DND-41 (cell line): Measurements from ENCODE around the gene DDX27.

ENCODE experiments used
- CTCF ChIP-seq: IDR thresholded peaks from 2 replicates; pipeline ENCODE4 v1.5.1; 2012; ENCODE audit warnings: borderline replicate concordance, low read length, moderate library complexity, mild to moderate bottlenecking; ENCODE audit not compliant: poor library complexity, severe bottlenecking; ENCODE audit errors: extremely low read depth
- EZH2 ChIP-seq: IDR thresholded peaks from 3 replicates; pipeline ENCODE4 v1.6.1; 2012; ENCODE audit warnings: borderline replicate concordance, low read depth, mild to moderate bottlenecking, moderate library complexity, low read length, inconsistent platforms; ENCODE audit not compliant: severe bottlenecking

DNA sequence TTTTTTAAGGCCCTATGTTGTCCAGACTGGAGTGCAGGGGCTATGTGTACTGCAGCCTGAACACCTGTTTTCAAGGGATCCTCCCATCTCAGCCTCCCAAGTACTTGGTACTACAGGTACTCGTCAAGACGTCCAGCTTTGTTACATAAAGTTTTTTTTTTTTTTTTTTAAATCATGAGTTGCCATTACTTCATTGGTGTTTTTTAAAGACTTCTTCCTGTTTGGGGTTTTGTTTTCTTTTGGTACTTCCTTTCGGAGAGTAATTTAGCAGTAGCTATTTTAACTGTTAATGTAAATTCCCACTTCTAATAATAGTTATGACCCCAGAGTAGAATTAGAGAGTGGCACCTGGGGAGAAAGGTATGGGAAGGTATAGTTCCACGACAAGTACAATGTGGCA lies 48.1 kb downstream of the DDX27 start:
- TF ChIP-seq CTCF (no peak), EZH2 (no peak)
